ENCODE measurements around the gene COA4. TPM values are rescaled to one million over a fixed set of nuclear protein-coding genes. Genes with fewer than 3 reads are reported as not detected.
"Not testable (repeated sequence)": the region's sequence is repeated elsewhere in the genome, so short reads cannot be mapped to it uniquely, and the experiment has no call there.

Gene COA4
- polyA plus RNA-seq, result 10 to 100 TPM; 41.5 to 79.7 (median 61.9) TPM

DNA sequence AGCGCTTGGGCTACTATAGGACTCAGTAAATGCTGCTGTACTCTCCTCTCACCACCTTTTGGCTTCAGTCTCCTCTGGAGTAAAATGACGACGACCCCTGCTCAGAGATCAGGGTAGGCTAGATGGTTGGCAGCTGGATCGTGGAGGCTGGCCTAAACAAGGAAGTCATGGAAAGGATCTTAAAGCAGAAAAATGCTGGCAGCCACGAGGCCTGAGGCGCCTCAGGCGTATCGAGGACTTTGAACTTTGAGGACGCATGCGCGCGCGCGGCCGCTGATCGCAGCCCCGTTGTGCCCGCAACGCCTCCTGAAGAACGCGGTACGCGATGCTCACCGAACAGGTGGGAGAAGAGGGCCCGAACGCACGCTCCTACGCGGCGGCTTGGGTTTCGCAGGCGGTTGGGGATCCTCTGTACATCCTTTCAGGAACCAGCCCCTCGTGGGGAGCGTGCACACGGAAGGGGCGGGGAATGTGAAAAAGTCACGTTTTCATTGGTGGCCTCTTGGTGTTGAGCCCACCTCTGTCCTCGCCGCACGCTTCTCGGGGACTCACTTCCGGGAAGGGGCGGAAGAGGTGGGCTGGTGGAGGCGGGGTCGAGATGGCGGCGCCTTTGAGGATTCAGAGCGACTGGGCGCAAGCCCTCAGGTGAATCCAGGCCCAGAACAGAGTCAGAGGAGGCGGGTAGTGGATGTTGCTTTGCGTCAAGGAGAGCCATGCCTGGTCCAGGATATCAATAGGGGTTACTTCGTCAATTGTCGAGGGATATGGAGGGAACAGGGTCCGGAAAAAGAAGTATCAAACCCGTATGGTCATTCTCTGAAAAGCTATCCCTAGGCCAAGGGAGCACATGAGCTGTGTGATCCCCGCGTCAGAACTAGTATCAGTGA is at the start of gene COA4, which contains the start of gene PAAF1:
Gene COA4, minus strand, starts transcription at position 423 of the 887 bp plus-strand sequence. CDS start 3,468 bp downstream, outside the sequence.
Gene PAAF1, plus strand, starts transcription at position 576 of the 887 bp plus-strand sequence. Its CDS starts 23 bp downstream, at position 599.
- 0 to 1% (median 1%) methylated on average over 52 to 57 of the region's 57 CpGs for whole genome bisulfite sequencing, 3 donors
- H3K27ac ChIP-seq (ENCODE audit: low read depth, low read length), result peak within 1 kb of the TSS; percentile 28

DNA sequence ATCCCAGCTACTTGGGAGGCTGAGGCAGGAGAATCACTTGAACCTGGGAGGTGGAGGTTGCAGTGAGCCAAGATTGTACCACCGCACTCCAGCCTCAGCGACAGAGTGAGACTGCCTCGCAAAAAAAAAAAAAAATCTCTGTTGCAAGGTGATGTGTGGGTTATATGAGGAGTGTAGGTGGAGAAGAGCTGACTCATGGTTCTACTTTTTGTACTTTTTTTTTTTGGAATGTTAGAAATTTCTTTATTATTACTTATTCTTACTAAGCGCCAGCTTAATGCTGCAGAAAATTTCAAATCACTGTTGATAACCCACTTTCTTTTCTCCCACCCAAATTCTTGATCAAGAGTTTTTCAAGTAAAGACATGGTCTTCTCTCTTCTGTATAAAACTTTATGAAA is 44.5 kb upstream of the COA4 start:
- H3K27ac ChIP-seq (ENCODE audit: low read depth, low read length), result no peak overlapping the region
- WGBS, 3 donors, result 96 to 100% (median 99%) methylated on average over 4 of the region's 4 CpGs

DNA sequence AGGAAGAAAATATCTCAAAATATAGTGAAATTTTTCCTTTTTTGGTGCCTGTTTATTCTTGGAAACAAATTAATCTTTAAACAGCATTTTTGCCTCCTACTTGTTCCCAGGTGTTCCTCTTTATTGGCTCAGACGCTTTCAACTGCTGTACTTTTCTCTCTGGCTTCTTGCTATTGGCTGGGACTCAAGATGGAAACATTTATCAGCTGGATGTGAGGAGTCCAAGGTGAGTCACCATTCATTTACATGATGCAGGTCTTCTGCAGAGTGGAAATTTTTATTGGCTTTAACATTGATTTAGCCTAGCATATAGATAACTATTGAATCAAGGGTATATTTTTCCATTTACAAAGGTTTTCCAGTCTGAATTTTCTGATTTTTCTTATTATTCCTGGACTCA is 39.8 kb upstream of the COA4 start:
- 27 to 81% (median 78%) methylated on average over 1 of the region's 1 CpG for WGBS, 3 donors
- H3K27ac ChIP-seq (ENCODE audit: low read depth, low read length), result no peak overlapping the region

DNA sequence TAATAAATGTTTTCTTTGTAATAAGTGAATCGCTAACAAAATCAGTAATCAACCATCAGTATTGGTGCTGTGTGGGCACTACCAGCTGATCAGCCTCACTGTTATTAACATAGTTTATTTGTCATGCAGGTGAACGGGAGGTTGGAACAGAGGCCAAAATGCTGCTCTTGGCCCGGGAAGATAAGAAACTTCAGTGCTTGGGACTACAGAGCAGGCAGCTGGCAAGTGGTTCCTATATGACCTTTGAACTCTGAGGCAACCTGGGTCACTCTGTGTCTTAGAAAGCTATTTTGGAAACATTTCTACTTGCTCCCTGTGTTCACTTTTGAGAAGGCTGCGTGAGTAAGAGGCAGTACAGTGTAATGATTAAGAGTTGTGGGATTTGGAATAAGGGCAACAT is 37.6 kb upstream of the COA4 start:
- H3K27ac ChIP-seq (ENCODE audit: low read depth, low read length), result no peak overlapping the region
- 41 to 86% (median 84%) methylated on average over 4 of the region's 4 CpGs for WGBS, 3 donors

DNA sequence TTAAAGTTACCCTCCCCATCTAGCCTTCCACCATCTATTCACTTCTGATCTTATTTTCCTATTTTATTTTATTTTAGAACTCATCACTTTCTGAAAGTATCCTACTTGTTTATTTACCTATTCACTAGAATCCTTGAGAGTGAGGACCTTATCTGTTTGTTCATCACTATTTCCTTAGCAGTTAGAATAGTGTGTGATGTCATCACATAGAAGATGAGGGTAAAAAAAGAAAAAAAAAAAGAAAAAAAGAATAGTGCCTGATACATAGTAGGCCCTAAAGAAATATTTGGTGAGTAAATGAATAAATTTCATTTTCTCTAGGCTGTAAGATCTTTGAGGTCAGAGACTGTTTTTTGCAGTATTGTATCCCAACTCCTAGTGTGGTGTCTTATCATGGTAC is 36.8 kb upstream of the COA4 start:
- no peak overlapping the region for H3K27ac ChIP-seq (ENCODE audit: low read depth, low read length)

DNA sequence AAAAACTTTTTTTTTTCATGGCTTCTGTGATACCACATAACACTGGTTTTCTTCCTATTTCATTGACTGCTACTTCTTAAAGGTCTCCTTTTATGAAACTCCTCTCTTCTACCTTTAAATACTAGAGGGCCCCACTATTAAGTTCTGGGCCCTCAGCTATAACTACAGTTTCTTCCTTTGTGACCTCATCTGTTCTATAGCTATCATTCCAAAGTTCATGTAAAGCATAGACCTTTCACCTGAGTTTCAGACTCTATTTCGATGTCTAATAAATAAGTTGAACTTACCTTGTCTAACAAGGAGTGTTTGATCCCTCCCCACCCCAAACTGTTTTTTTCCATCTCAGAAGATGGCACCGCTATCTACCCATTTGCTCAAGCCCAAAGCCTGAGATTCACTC is 35.4 kb upstream of the COA4 start:
- no peak overlapping the region for H3K27ac ChIP-seq (ENCODE audit: low read depth, low read length)
- WGBS, 3 donors, result 94 to 98% (median 95%) methylated on average over 2 of the region's 2 CpGs

DNA sequence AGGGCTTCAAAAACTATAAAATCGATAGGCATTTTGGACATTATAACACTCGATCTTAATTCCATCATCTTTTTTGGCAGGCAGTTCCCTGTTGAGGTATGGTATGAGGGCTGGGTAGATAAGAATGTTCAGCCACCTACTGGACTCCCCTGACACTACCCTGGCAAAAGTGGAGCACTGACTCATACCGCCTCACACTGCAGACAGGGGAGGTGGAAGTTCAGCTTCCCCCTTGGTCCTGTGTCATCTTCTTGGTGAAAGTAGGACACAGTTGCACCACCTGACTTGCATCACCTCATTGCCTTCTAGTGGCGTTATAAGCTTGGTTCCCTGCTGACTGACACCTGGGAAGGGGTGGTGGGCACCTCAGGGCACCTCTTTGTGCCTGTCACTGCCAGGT is 30.5 kb upstream of the COA4 start:
- no peak overlapping the region for H3K27ac ChIP-seq (ENCODE audit: low read depth, low read length)
- 66 to 85% (median 81%) methylated on average over 4 of the region's 4 CpGs for WGBS, 3 donors

DNA sequence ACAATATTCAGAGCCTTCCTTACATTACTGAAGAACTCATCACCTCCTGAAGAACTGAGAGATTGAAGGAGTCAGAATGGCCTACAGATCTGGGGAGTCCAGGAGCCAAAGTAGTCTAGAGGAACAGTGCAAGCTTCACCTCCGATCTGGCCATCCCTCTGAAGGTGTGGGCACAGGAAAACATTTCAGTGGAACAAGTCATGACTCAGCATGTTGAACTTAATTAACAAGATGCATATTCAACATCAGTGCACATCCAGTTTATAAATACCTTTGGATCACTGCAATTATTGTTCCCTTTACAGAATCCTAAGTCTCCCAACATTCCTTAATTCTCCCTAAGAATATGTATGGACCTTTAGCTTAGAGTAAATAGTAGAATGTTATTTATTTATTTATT is 25.7 kb upstream of the COA4 start:
- WGBS, 3 donors, result 87 to 93% (median 87%) methylated on average over 1 of the region's 1 CpG
- H3K27ac ChIP-seq (ENCODE audit: low read depth, low read length), result no peak overlapping the region

DNA sequence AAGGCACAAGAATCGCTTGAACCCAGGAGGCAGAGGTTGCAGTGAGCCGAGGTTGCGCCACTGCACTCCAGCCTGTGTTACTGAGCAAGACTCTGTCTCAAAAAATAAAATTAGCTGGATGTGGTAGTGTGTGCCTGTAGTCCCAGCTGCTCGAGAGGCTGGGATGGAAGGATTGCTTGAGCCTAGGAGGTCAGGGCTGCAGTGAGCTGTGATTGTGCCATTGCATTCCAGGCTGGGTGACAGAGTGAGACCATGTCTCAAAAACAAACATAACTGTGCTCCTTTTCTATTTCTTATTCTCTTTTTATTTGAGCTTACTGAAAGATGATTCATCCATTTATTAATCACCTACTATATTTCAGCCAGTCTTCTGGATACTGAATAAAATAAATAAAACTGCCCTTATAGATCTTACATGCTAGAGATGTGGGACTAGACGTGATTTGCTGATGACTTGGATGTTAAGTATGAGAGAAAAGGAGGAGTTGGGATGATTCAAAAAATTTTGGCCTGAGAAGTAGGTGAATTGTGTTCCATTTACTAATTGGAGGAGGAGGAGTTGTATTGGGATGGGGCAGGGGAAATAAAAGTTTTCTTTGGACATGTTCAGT is 18.2 kb upstream of the COA4 start:
- 93 to 97% (median 97%) methylated on average over 5 of the region's 5 CpGs for WGBS, 3 donors
- no peak overlapping the region for H3K27ac ChIP-seq (ENCODE audit: low read depth, low read length)

DNA sequence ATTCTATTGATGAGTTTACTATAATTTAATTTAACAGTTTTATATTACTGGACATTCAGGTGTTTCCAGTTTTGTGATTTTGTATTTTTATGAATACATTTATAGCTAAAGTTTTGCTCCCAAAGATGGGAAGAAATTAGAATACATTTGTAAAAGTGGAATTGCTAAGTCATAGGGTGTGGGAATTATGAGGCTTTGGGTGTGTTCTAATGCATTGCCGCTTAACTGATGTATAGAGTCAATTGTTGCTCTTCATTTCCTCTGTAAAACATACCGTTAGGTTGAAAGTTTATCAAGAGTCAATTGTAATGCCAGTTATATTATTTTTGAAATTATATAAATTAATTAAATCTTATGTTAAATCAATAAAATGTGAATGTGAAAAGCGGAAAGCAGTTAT is 16.4 kb upstream of the COA4 start:
- WGBS, 3 donors, result 95 to 98% (median 97%) methylated on average over 3 of the region's 3 CpGs

DNA sequence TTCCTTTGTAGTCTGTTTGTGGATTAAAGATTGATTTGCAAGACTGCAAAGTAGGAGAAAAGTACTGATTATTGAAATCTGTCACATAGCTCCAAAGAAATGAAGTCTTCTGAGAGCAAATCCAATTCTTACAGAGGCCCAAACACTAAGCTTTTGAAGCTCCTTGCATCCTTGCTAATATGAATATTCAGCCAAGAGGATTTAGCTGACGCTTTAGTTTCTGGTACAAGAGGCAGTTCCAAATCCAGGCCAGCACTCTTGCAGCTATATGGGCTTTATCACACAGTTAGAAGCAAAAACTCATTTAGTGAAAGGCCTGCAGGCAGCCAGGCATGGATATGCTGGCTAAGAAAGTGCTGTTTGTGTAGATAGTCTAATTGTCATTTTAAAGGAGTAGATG is 12.9 kb upstream of the COA4 start:
- H3K27ac ChIP-seq (ENCODE audit: low read depth, low read length), result no peak overlapping the region
- WGBS, 3 donors, result 90 to 95% (median 92%) methylated on average over 1 of the region's 1 CpG

More for the DNA sequence above, 16.4 kb upstream of the COA4 start:
- no peak overlapping the region for H3K27ac ChIP-seq (ENCODE audit: low read depth, low read length)

DNA sequence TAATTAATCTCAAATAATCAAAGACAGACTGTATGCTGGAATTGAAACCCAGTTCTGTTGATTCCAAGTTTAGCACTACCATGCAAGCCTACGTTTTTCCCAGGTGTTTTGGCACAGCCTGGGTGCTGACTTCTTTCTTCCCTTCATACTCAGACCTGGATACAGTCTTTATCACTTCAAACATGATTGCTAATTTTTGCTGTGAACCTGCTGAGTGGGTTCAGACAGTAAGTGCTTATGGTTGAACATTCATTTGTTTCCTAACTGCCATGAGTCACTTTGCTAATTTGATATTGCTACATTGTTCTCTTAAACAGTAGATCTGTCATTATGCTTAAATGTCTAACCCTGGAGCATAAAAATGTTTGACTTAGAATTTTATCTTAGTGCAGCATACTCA is 12.4 kb upstream of the COA4 start:
- WGBS, 3 donors, result 20 to 78% (median 75%) methylated on average over 1 of the region's 1 CpG
- no peak overlapping the region for H3K27ac ChIP-seq (ENCODE audit: low read depth, low read length)

DNA sequence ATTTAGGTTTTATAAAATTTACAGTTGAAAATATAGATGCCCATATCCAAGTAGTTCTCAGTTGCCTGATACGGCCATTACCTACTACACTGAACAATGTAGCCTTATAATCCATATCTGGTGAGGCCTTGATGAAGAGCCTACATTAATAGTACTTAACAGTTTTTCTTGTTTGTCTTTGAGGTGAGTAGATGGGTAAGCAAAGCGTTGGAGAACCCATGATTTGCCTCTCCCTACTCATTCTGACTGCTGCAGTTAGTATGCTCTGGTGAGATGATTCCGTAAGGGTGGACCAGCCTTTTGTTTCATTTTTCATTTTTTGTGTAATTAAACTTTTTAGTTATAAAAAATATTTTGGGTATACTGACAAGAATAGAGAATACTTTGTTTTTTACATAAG is 11.6 kb upstream of the COA4 start:
- no peak overlapping the region for H3K27ac ChIP-seq (ENCODE audit: low read depth, low read length)
- 94 to 97% (median 95%) methylated on average over 3 of the region's 3 CpGs for WGBS, 3 donors

DNA sequence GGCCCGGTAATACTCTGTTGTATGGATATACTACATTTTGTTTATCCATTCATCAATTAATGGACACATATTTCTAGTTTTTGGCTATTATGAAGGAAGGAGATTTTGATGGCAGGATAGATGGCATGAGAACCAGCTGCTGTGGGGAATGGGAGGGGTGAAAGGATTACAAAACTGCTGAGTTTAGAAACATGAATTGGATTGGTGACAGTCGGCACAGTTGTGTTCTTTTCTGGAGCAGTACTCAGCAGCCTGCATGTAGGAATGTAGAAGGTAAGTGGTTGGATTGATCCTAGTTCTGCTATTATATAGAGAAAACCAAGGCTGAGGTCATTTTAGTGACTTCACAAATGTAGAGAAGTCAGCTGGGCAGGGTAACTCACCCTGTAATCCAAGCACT is 7.2 kb upstream of the COA4 start:
- no peak overlapping the region for H3K27ac ChIP-seq (ENCODE audit: low read depth, low read length)
- WGBS, 3 donors, result 83 to 96% (median 92%) methylated on average over 2 of the region's 2 CpGs

DNA sequence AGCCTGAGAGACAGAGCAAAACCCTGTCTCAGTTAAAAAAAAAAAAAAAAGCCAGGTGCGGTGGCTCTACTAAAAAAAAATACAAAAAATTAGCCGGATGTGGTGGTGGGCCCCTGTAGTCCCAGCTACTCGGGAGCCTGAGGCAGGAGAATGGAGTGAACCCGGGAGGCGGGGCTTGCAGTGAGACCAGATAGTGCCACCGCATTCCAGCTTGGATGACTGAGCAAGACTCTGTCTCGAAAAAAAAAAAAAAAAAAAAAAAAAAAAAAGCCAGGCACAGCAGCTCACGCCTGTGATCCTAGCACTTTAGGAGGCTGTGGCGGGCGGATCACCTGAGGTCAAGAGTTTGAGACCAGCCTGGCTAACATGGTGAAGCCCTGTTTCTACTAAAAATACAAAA is 3.8 kb upstream of the COA4 start:
- not testable (repeated sequence) for H3K27ac ChIP-seq (ENCODE audit: low read depth, low read length)
- 88 to 92% (median 91%) methylated on average over 8 to 10 of the region's 10 CpGs for WGBS, 3 donors

DNA sequence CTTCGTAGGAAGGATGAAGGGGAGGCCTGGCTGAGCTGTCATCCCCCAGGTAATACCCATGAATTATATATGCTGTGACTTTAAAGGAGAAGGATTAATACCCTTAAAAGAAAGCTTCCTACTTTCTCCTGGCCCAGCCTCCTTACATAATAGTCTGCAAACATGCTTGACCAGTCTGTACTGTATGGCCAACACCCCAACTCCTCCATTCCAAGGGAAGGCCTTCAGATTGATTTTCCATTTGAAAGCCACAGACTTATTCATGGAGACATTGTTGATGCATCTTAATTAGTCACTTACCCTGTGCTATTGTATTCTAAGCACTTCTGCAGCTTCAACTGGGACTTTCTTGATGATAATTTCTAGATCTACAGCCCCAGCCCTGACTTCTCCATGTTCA is 2.1 kb upstream of the COA4 start:
- no peak overlapping the region for H3K27ac ChIP-seq (ENCODE audit: low read depth, low read length)
- 76 to 86% (median 80%) methylated on average over 1 of the region's 1 CpG for WGBS, 3 donors

DNA sequence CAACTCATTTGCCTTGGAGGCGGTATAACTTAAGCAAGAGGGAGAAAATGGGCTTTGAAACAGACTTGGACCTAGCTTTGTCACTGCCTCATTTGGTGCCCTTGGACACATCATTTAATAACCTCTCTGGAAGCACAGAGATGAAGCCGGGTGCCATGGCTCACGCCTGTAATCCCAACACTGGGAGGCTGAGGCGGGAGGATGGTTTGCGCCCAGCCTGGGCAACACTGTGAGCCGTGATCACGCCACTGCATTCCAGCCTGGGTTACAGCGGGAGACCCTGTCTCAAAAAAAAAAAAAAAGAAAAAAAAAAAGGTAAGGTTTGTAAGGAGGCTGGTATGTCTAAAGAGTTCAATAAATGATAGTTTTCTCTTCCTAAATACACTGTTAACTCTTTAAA is 806 bp downstream of the COA4 start:
- no peak overlapping the region for H3K27ac ChIP-seq (ENCODE audit: low read depth, low read length)
- 27 to 45% (median 33%) methylated on average over 8 of the region's 8 CpGs for WGBS, 3 donors

DNA sequence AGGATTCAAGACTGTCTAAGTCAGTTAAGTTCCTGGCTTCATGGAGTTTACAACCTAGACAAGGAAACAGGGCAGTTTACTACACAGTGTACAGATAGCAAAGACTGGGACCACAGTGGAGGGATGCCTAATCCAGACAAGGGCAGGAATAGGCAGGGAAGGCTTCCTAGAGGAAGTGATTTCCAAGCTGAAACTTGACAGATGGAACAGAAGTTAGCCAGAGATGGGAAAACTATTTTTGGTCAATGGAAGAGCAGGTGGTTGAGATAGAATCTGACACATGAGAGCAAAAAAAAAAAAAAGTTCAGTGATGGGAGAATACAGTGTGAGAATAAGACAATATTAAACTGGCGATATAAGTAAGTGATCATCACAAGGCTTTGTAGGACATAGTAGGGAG is 1.3 kb downstream of the COA4 start:
- no peak overlapping the region for H3K27ac ChIP-seq (ENCODE audit: low read depth, low read length)
- WGBS, 3 donors, result 89 to 96% (median 93%) methylated on average over 1 of the region's 1 CpG

DNA sequence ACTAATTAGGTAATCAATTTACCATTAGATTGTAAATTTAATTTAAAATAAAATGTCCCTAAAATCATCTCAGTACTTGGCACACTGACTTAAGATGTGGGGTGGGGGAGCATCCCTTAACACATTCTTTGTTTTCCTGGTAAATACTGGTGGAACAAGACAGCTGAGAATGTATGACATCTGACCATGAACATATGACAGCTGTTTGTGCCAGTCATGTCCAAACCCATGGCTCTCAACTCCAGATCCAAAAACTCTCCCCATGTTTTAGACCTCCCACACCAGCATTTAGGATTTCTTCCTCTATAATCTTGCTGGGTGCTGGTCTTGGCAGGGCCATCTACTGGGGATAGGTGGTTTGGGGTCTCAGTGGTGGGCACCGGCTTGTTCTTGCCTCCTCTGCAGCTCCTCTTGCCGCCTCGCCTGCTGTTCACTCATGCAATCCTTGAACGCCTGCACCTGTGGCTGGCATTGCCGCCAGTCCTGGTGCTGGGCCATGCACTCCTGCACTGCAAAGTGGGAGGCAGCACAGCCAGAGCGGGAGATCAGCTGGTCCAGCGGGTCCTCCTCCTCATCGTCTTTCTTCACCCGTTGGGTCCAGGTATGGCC is 3.8 kb downstream of the COA4 start:
- no peak overlapping the region for H3K27ac ChIP-seq (ENCODE audit: low read depth, low read length)
- 91 to 95% (median 95%) methylated on average over 9 of the region's 9 CpGs for WGBS, 3 donors

Measured in adipose tissue (tissue), 3 donors.